Skeletal muscle tissue (tissue), 4 donors: ENCODE results near the gene KRT84. TPM values are rescaled to one million over a fixed set of nuclear protein-coding genes. Genes with fewer than 3 reads are reported as not detected.

Experiments
- H3K27ac ChIP-seq: one replicate; pipeline ENCODE4 v1.7.0; 2013; ENCODE audit warnings: mild to moderate bottlenecking, low read depth, low read length, inconsistent platforms
- H3K27me3 ChIP-seq, 3 donors: one replicate each; pipeline ENCODE4 v1.7.0; 2013; ENCODE audit warnings: low read length in 3 of 3; ENCODE audit not compliant: control insufficient read depth in 3 of 3, insufficient read depth in 3 of 3
- H3K36me3 ChIP-seq, 3 donors: one replicate each; pipeline ENCODE4 v1.7.0; 2013; ENCODE audit warnings: low read length in 3 of 3; ENCODE audit not compliant: control insufficient read depth in 3 of 3, insufficient read depth in 3 of 3
- H3K4me1 ChIP-seq, 3 donors: one replicate each; pipeline ENCODE4 v1.7.0; 2013; ENCODE audit warnings: low read length in 3 of 3, mild to moderate bottlenecking in 3 of 3; ENCODE audit not compliant: control insufficient read depth in 3 of 3, insufficient read depth in 3 of 3
- H3K4me3 ChIP-seq, 3 donors: one replicate each; pipeline ENCODE4 v1.7.0; 2013; ENCODE audit warnings: low read length in 3 of 3
- H3K9ac ChIP-seq, 3 donors: one replicate each; pipeline ENCODE4 v1.7.0; 2013; ENCODE audit warnings: low read length in 3 of 3, mild to moderate bottlenecking in 3 of 3, moderate library complexity in 2 of 3, low read depth in 1 of 3
- H3K9me3 ChIP-seq, 3 donors: one replicate each; pipeline ENCODE4 v1.7.0; 2013; ENCODE audit warnings: low read length in 3 of 3; ENCODE audit not compliant: control insufficient read depth in 3 of 3
- total RNA-seq: library from RNA; depleted of rRNA; stranded (reverse); fragments of >200 nt; gene quantifications from one replicate; pipeline ENCODE4 v1.2.3, GENCODE V29; 2014
- donor health status: Osteomylitis.

Gene KRT84
- total RNA-seq, 1 donor from 2014 or later, result not detected

- Histone ChIP-seq H3K27ac (no peak overlapping the region), H3K36me3 (no peaks in the 10 kb centered on the region), H3K9ac (no peak overlapping the region), H3K4me1 (peaks cover 0 to 2% (median 0%) of the 10 kb centered on the region in 3 donors), H3K9me3 (no peaks in the 10 kb centered on the region), H3K4me3 (no peak overlapping the region), H3K27me3 (peaks cover 11 to 35% (median 20%) of the 10 kb centered on the region in 3 donors)
Observed at GRCh38 chr12:52390739-52391617, 5.5 kb upstream of the KRT84 start.

- H3K4me1 ChIP-seq, result peaks cover 0 to 2% (median 0%) of the 10 kb centered on the region in 3 donors
- peaks cover 11 to 25% (median 21%) of the 10 kb centered on the region in 3 donors for H3K27me3 ChIP-seq
- H3K9ac ChIP-seq, result no peak overlapping the region
- no peak overlapping the region for H3K27ac ChIP-seq
- H3K9me3 ChIP-seq, result no peaks in the 10 kb centered on the region
- no peaks in the 10 kb centered on the region for H3K36me3 ChIP-seq
- no peak overlapping the region for H3K4me3 ChIP-seq
Observed at GRCh38 chr12:52389313-52390207, 4.1 kb upstream of the KRT84 start.

- Histone ChIP-seq H3K27me3 (peaks cover 11 to 25% (median 21%) of the 10 kb centered on the region in 3 donors), H3K4me3 (no peak overlapping the region), H3K9ac (no peak overlapping the region), H3K9me3 (no peaks in the 10 kb centered on the region), H3K27ac (no peak overlapping the region), H3K36me3 (no peaks in the 10 kb centered on the region), H3K4me1 (peaks cover 0 to 2% (median 0%) of the 10 kb centered on the region in 3 donors)
Observed at GRCh38 chr12:52387859-52388258, 2.4 kb upstream of the KRT84 start.

GRCh38 chr12:52383331-52383730 is 2.1 kb downstream of the KRT84 start:
- no peak overlapping the region for H3K27ac ChIP-seq
- no peak overlapping the region for H3K9ac ChIP-seq
- no peaks in the 10 kb centered on the region for H3K9me3 ChIP-seq
- peaks cover 11 to 28% (median 14%) of the 10 kb centered on the region in 3 donors for H3K27me3 ChIP-seq
- H3K36me3 ChIP-seq, result no peaks in the 10 kb centered on the region
- H3K4me3 ChIP-seq, result no peak overlapping the region
- no peaks in the 10 kb centered on the region for H3K4me1 ChIP-seq

GRCh38 chr12:52382854-52383253 is 2.6 kb downstream of the KRT84 start:
- no peak overlapping the region for H3K4me3 ChIP-seq
- H3K9me3 ChIP-seq, result no peaks in the 10 kb centered on the region
- H3K27ac ChIP-seq, result no peak overlapping the region
- peaks cover 9 to 23% (median 9%) of the 10 kb centered on the region in 3 donors for H3K27me3 ChIP-seq
- H3K36me3 ChIP-seq, result no peaks in the 10 kb centered on the region
- H3K4me1 ChIP-seq, result no peaks in the 10 kb centered on the region
- no peak overlapping the region for H3K9ac ChIP-seq

GRCh38 chr12:52381206-52381605 is 4.2 kb downstream of the KRT84 start:
- no peak overlapping the region for H3K9ac ChIP-seq
- H3K27me3 ChIP-seq, result peaks cover 9 to 26% (median 9%) of the 10 kb centered on the region in 3 donors
- no peak overlapping the region for H3K27ac ChIP-seq
- no peaks in the 10 kb centered on the region for H3K4me1 ChIP-seq
- H3K9me3 ChIP-seq, result no peaks in the 10 kb centered on the region
- no peaks in the 10 kb centered on the region for H3K36me3 ChIP-seq
- H3K4me3 ChIP-seq, result no peak overlapping the region

GRCh38 chr12:52380271-52380694 is 5.2 kb downstream of the KRT84 start:
- Histone ChIP-seq H3K4me3 (no peak overlapping the region), H3K9ac (no peak overlapping the region), H3K36me3 (no peaks in the 10 kb centered on the region), H3K27me3 (peaks cover 9 to 25% (median 9%) of the 10 kb centered on the region in 3 donors), H3K4me1 (no peaks in the 10 kb centered on the region), H3K9me3 (no peaks in the 10 kb centered on the region), H3K27ac (no peak overlapping the region)

- no peaks in the 10 kb centered on the region for H3K9me3 ChIP-seq
- H3K9ac ChIP-seq, result no peak overlapping the region
- no peak overlapping the region for H3K4me3 ChIP-seq
- no peaks in the 10 kb centered on the region for H3K4me1 ChIP-seq
- peaks cover 9 to 21% (median 9%) of the 10 kb centered on the region in 3 donors for H3K27me3 ChIP-seq
- H3K36me3 ChIP-seq, result no peaks in the 10 kb centered on the region
- no peak overlapping the region for H3K27ac ChIP-seq
Observed at GRCh38 chr12:52379536-52379935, 5.9 kb downstream of the KRT84 start.

- Histone ChIP-seq H3K36me3 (no peaks in the 10 kb centered on the region), H3K27me3 (peaks cover 9 to 21% (median 9%) of the 10 kb centered on the region in 3 donors), H3K27ac (no peak overlapping the region), H3K9me3 (no peaks in the 10 kb centered on the region), H3K4me3 (no peak overlapping the region), H3K9ac (no peak overlapping the region), H3K4me1 (no peaks in the 10 kb centered on the region)
Observed at GRCh38 chr12:52378091-52378490, 7.4 kb downstream of the KRT84 start.
